Thymus (tissue), 11 donors: ENCODE results near the gene RBFOX1. TPM values are rescaled to one million over a fixed set of nuclear protein-coding genes. Genes with fewer than 3 reads are reported as not detected.
"Not testable (repeated sequence)": the region's sequence is repeated elsewhere in the genome, so short reads cannot be mapped to it uniquely, and the experiment has no call there.

Source experiments
- DNase-seq, 9 donors: peaks; one replicate each; pipeline ENCODE4 v3.0.0-alpha.2; 2013; ENCODE audit warnings: low spot score in 9 of 9, low read depth in 6 of 9, missing footprints in 1 of 9
- H3K27ac ChIP-seq, 2 donors: one replicate each; pipeline ENCODE4 v1.5.1; 2013; ENCODE audit warnings: control low read depth in 1 of 2, low read depth in 1 of 2, low read length in 1 of 2, mild to moderate bottlenecking in 1 of 2, moderate library complexity in 1 of 2
- H3K27me3 ChIP-seq, 2 donors: one replicate each; pipeline ENCODE4 v1.5.1; 2013; ENCODE audit warnings: low read length in 1 of 2; ENCODE audit not compliant: control insufficient read depth in 2 of 2, insufficient read depth in 1 of 2
- H3K36me3 ChIP-seq, 2 donors: one replicate each; pipeline ENCODE4 v1.5.1; 2013; ENCODE audit warnings: low read length in 1 of 2, mild to moderate bottlenecking in 1 of 2, moderate library complexity in 1 of 2; ENCODE audit not compliant: control insufficient read depth in 2 of 2, insufficient read depth in 2 of 2
- H3K4me1 ChIP-seq, 2 donors: one replicate each; pipeline ENCODE4 v1.5.1; 2013; ENCODE audit warnings: low read length in 2 of 2; ENCODE audit not compliant: control insufficient read depth in 2 of 2, insufficient read depth in 2 of 2
- H3K4me3 ChIP-seq, 2 donors: one replicate each; pipeline ENCODE4 v1.5.1; 2013; ENCODE audit warnings: low read length in 2 of 2, control low read depth in 1 of 2, mild to moderate bottlenecking in 1 of 2
- H3K9me3 ChIP-seq, 2 donors: one replicate each; pipeline ENCODE4 v1.5.1; 2013; ENCODE audit warnings: low read length in 1 of 2, mild to moderate bottlenecking in 1 of 2; ENCODE audit not compliant: control insufficient read depth in 2 of 2, insufficient read depth in 1 of 2
- WGBS: extraction: QIAGEN DNeasy Blood & Tissue Kit; methylation state at CpG from one replicate; pipeline ENCODE4 v1.1.7; 2013; 5-methylcytosine and 5-hydroxymethylcytosine counted together
- polyA plus RNA-seq: library from polyadenylated mRNA; stranded (reverse); fragments of 200-250 nt; gene quantifications from one replicate; pipeline ENCODE4 v1.2.3, GENCODE V29; 2013
- total RNA-seq: library from RNA; stranded (reverse); fragments of 120-200 nt; gene quantifications from one replicate; pipeline ENCODE4 v1.2.4, GENCODE V29; 2013
- donor health status: healthy.

RBFOX1 gene
- total and polyA plus RNA-seq, 2 donors, result 0.23 to 0.52 TPM

DNA sequence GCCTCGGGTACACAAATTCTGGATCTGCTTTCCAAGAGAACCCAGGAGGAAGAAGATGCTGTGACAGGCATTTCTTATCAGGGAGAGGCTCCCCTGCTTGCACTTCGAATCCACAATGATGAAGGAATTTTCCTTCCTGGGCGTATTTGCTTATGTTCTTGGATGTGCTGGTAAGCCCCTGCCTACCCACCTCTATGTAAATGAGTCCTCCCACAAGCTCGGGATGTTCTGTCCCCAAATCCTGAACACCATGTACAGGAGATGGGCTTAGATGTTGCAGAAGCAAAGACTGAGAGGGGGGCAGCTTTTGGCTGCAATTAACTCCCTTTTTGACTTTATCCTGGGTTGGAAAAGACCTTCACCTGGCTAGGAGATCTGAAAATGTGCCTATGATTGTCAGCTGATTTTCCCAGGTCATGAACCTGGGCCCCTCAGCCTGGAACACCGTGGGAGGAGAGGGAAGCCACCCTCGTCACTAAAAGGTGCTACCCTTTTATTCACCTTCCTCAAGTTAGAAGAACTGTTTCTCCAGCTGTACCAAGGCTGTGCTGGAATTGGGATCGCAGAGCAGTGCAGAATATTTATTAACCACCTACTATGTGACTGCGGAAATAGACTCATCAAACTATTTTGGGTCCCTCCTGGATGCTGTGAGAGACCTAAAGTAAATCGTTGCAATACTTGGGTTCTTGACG, 150.1 kb downstream of the RBFOX1 start:
- H3K36me3 ChIP-seq, result no peaks in the 10 kb centered on the region
- H3K9me3 ChIP-seq, result no peaks in the 10 kb centered on the region
- no peak overlapping the region for H3K27ac ChIP-seq
- no peaks in the 10 kb centered on the region for H3K4me1 ChIP-seq
- H3K4me3 ChIP-seq, result no peak overlapping the region
- no peak for DNase-seq
- 80% methylated on average over 10 of the region's 10 CpGs for WGBS
- H3K27me3 ChIP-seq, result no peaks in the 10 kb centered on the region

DNA sequence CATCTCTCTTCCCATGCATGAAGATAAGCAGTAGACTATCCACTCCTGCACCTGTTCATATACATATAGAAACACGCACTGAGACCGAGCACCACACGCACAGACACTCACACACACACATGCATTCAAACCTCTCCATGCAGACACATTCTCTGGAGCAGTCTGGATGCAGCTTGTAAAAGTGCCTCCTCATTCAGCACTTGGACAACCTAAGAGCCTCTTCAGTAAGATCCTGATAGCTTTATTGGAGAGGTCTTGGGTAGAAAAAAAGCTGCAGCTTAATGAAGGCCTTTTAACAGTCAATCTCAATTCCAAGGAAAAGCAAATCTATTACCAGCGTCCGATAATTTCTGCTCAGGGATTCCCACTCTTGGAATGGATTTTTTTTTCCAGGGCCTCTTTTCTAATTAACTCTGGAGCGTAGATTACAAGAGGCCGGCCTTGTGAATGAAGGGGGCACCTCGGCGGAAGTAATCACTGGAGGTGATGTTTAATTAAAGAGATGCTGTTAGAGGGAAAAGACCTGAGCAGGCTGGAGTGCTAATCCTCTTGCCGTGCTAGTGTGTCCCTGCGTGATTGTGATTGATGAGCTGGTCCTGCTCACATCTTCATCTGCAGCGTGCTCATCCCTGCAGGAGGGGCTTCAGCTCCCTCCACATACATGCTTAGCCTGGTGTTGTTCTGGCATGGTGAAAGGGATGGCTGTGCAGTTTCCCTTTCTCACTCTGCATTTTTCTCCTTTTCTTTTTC, 155.1 kb downstream of the RBFOX1 start:
- H3K4me3 ChIP-seq, result no peak overlapping the region
- 88% methylated on average over 12 of the region's 12 CpGs for WGBS
- DNase-seq, result no peak

DNA sequence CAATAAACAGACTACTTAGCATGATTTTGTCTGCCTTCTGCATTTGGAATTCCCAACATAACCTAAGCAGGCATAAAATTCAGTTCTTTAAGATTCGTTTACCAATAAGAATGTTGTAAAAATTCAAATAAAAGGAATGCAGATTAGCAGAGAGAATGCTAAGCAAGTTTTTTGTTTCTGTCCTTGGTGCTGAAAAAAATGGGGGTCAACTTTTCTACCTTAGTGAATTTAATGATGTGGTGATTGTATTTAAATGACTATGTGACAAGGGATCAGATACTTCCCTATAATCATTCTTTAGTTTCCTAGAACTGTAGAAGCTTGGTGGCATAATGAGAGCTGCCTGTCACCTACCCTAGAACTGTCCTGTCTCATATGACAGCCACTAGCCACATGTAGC, 159.5 kb downstream of the RBFOX1 start:
- Histone ChIP-seq H3K4me3 (no peak overlapping the region), H3K27ac (no peak overlapping the region), H3K9me3 (no peaks in the 10 kb centered on the region), H3K27me3 (no peaks in the 10 kb centered on the region), H3K36me3 (no peaks in the 10 kb centered on the region), H3K4me1 (no peaks in the 10 kb centered on the region)
- WGBS, result 40% methylated on average over 1 of the region's 1 CpG
- no peak for DNase-seq

More for the DNA sequence above, 155.1 kb downstream of the RBFOX1 start:
- no peaks in the 10 kb centered on the region for H3K4me1 ChIP-seq
- H3K36me3 ChIP-seq, result no peaks in the 10 kb centered on the region
- no peaks in the 10 kb centered on the region for H3K9me3 ChIP-seq
- H3K27ac ChIP-seq, result no peak overlapping the region
- no peaks in the 10 kb centered on the region for H3K27me3 ChIP-seq

DNA sequence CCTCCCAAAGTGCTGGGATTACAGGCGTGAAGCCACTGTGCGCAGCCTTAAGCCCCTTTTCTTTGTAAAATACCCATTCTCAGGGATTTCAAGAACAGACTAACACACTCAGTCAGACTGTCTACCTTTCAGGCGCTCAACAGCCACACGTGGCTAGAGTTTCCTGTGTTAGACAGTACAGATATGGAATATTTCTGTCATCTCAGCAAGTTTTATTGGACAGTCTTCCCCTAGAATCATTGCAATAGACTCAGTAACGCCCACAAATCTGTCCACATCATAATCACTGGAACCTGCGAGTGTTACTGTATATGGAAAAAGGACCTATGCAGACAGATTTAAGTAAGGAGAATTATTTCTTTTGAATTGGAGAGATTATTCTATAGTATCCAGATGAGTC, 160.5 kb downstream of the RBFOX1 start:
- no peak overlapping the region for H3K27ac ChIP-seq
- DNase-seq, result no peak
- no peaks in the 10 kb centered on the region for H3K36me3 ChIP-seq
- no peaks in the 10 kb centered on the region for H3K27me3 ChIP-seq
- WGBS, result 92% methylated on average over 6 of the region's 6 CpGs
- H3K4me3 ChIP-seq, result no peak overlapping the region
- H3K9me3 ChIP-seq, result no peaks in the 10 kb centered on the region
- H3K4me1 ChIP-seq, result no peaks in the 10 kb centered on the region

DNA sequence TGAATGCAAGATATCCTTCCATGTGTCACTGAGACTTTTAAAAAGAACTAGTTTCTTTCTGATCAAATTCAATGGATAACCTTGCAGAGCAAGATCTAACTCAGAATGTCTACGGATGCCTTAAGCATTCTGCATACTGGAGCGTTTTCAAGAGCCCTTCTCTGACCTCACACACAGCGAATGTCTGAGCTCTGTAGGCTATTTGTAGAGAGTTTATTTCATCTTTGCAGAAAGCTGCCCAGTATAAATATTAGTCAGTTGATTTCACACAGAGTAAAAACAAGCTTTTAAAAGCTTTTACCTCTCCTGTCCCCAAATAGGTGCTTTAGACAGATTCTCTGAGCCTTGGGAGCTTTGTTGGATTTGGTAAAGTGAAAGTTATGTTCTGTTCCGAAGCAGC, 165.0 kb downstream of the RBFOX1 start:
- H3K27ac ChIP-seq, result no peak overlapping the region
- DNase-seq, result no peak

DNA sequence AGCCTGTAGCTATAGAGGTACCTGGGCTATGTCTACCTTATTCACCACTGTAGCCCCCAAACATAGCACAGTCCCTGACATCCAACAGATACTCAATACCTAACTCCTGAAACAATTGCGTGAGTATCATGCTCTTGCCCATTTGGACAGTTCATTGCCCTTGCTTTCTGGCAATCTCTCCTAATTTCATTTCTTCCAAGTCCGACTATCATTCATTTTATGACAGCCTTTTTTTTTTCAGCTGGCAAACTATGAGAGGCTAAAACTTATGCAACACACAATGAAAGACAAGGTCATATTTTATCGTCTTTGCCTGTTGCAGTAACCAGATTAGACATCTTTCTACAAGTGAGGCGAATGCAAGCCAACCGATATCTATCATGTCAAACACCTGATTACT, 169.2 kb downstream of the RBFOX1 start:
- Histone ChIP-seq H3K27me3 (no peaks in the 10 kb centered on the region), H3K27ac (no peak overlapping the region), H3K36me3 (no peaks in the 10 kb centered on the region), H3K9me3 (no peaks in the 10 kb centered on the region), H3K4me3 (no peak overlapping the region), H3K4me1 (no peaks in the 10 kb centered on the region)
- DNase-seq, result no peak
- WGBS, result 95% methylated on average over 5 of the region's 5 CpGs

More for the DNA sequence above, 165.0 kb downstream of the RBFOX1 start:
- no peaks in the 10 kb centered on the region for H3K4me1 ChIP-seq
- H3K36me3 ChIP-seq, result no peaks in the 10 kb centered on the region
- H3K27me3 ChIP-seq, result no peaks in the 10 kb centered on the region
- 91% methylated on average over 4 of the region's 4 CpGs for WGBS
- no peaks in the 10 kb centered on the region for H3K9me3 ChIP-seq
- no peak overlapping the region for H3K4me3 ChIP-seq

DNA sequence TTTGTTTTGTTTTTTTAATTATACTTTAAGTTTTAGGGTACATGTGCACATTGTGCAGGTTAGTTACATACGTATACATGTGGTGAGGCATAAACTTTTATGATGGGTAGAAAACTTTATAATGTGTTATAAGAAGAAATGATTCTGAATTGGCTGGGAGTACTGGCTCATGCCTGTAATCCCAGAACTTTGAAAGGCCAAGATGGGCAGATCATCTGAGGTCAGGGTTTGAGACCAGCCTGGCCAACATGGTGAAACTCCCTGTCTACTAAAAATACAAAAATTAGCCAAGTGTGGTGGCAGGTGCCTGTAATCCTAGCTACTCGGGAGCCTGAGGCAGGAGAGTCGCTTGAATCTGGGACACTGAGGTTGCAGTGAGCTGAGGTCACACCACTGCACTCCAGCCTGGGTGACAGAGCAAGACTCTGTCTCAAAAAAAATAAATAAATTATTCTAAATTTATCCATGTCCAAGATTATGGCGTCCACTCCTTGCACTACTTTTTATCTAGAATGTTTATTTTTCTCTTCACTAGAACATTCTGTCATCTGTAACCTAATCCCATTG, 170.0 kb downstream of the RBFOX1 start:
- H3K27me3 ChIP-seq, H3K36me3 ChIP-seq, H3K4me1 ChIP-seq, H3K9me3 ChIP-seq, H3K4me3 ChIP-seq, H3K27ac ChIP-seq, DNase-seq: not testable (repeated sequence)
- 90% methylated on average over 4 of the region's 4 CpGs for WGBS

DNA sequence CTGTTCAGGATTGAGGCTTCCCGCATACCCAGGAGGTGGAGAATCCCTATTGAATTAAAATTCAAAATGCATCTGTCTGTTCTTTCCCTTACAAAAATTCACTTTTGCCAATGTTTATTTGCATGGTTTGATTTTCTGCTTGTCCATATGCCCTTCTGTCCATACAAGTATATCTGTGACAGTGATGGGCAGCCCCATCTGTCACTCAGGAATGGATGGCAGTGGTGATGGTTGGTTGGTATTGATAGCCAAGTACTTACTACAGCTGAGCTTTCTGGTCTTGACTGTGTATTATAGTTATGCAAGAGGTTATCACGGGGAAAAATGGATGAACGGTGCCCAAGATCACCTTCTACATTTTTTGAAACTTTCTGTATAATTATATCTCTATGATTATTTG, 171.0 kb downstream of the RBFOX1 start:
- 96% methylated on average over 3 of the region's 3 CpGs for WGBS
- no peak for DNase-seq
- no peak overlapping the region for H3K27ac ChIP-seq
- H3K4me3 ChIP-seq, result no peak overlapping the region
- no peaks in the 10 kb centered on the region for H3K36me3 ChIP-seq
- H3K4me1 ChIP-seq, result no peaks in the 10 kb centered on the region
- no peaks in the 10 kb centered on the region for H3K27me3 ChIP-seq
- no peaks in the 10 kb centered on the region for H3K9me3 ChIP-seq

DNA sequence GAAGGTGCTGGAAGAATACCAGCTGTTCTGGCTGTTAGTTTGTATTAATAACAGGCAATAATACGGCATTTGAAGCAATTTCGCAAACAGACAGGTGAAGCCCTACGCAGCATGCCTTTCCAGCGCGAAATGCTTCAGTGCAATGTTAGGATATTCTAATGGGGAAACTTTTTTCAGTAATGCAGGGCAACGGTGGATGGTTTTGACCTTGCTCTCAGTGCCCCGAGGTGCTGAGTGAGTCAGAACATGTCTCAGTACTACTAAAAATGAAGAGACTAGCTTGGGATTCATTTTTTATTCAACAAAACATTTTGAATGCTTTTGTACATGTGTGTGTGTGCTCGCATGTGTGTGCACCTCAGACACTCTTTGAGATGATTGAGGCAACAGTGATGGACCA, 172.2 kb downstream of the RBFOX1 start:
- Histone ChIP-seq H3K4me1 (no peaks in the 10 kb centered on the region), H3K27me3 (no peaks in the 10 kb centered on the region), H3K36me3 (no peaks in the 10 kb centered on the region), H3K4me3 (no peak overlapping the region), H3K9me3 (no peaks in the 10 kb centered on the region), H3K27ac (no peak overlapping the region)
- DNase-seq, result no peak
- WGBS, result 91% methylated on average over 8 of the region's 8 CpGs
